H1 (cell line): ENCODE data around the gene SH3PXD2B. TPM values are rescaled to one million over a fixed set of nuclear protein-coding genes. Genes with fewer than 3 reads are reported as not detected.

Experiments used
- CTCF ChIA-PET: fragments of 300-600 bp; sonication (Branson Sonifier 250); formaldehyde crosslinking; loops from one replicate; lab custom pipeline; 2021; ENCODE audit not compliant: partially characterized antibody; lab: Charles Lee
- POLR2A ChIA-PET: fragments of 300-600 bp; sonication (Branson Sonifier 250); formaldehyde crosslinking; loops from one replicate; lab custom pipeline; 2021; ENCODE audit warnings: inconsistent platforms; ENCODE audit not compliant: partially characterized antibody; lab: Charles Lee
- DNase-seq, 2 experiments: peaks; one replicate each; pipeline versions ENCODE4 v3.0.0 to v3.0.0-alpha.2; 2010 to 2022; ENCODE audit warnings: low spot score in 2 of 2, low read depth in 1 of 2, mixed read lengths in 1 of 2
- FAIRE-seq: peaks from 2 replicates; lab custom pipeline; 2011; peaks lifted over from hg19 to GRCh38; lab: Jason Lieb, UNC
- H2AFZ ChIP-seq: 2 replicates; pipeline ENCODE4 v1.8.1; 2012; ENCODE audit warnings: low read length, inconsistent platforms
- H2AK5ac ChIP-seq: 2 replicates; pipeline ENCODE4 v1.6.1; 2013; ENCODE audit warnings: low read depth, low read length
- H2BK120ac ChIP-seq: replicated peaks from 2 replicates; pipeline ENCODE3; 2013; ENCODE audit warnings: low read depth, low read length, inconsistent platforms
- H2BK12ac ChIP-seq: 2 replicates; pipeline ENCODE4 v1.6.1; 2013; ENCODE audit warnings: low read depth, low read length
- H2BK15ac ChIP-seq: 2 replicates; pipeline ENCODE4 v1.6.1; 2013; ENCODE audit warnings: low read length
- H2BK20ac ChIP-seq: 2 replicates; pipeline ENCODE4 v1.6.1; 2013; ENCODE audit warnings: low read length
- H2BK5ac ChIP-seq: 2 replicates; pipeline ENCODE4 v1.6.1; 2013; ENCODE audit warnings: low read depth, low read length
- H3K14ac ChIP-seq: 2 replicates; pipeline ENCODE4 v1.6.1; 2013; ENCODE audit warnings: inconsistent platforms; ENCODE audit not compliant: insufficient read length
- H3K18ac ChIP-seq: 2 replicates; pipeline ENCODE4 v1.6.1; 2013; ENCODE audit warnings: low read length; ENCODE audit errors: extremely low read depth
- H3K23ac ChIP-seq: 2 replicates; pipeline ENCODE4 v1.6.1; 2013; ENCODE audit warnings: inconsistent platforms; ENCODE audit not compliant: insufficient read length
- H3K23me2 ChIP-seq: 2 replicates; pipeline ENCODE4 v1.6.1; 2013; ENCODE audit warnings: low read depth, low read length
- H3K27ac ChIP-seq: 2 replicates; pipeline ENCODE4 v1.6.1; 2011; ENCODE audit warnings: low read depth, low read length, inconsistent platforms
- H3K27me3 ChIP-seq, 4 experiments: replicated peaks in 1 of 4; 1 replicate in 1 of 4; 2 replicates in 3 of 4; pipeline versions ENCODE4 v1.6.1 to v1.8.1; 2011 to 2013; ENCODE audit warnings: low read length in 3 of 4, mild to moderate bottlenecking in 3 of 4, inconsistent platforms in 2 of 4, mixed read lengths in 2 of 4, moderate library complexity in 1 of 4; ENCODE audit not compliant: control insufficient read depth in 3 of 4, insufficient read depth in 3 of 4; ENCODE audit errors: extremely low read depth in 1 of 4
- H3K36me3 ChIP-seq, 4 experiments: 2 replicates each; pipeline versions ENCODE4 v1.6.1 to v1.8.1; 2011 to 2013; ENCODE audit warnings: mild to moderate bottlenecking in 4 of 4, low read length in 3 of 4, moderate library complexity in 2 of 4, control low read depth in 1 of 4, inconsistent platforms in 1 of 4; ENCODE audit not compliant: insufficient read depth in 4 of 4, control insufficient read depth in 2 of 4
- H3K4ac ChIP-seq: replicated peaks from 2 replicates; pipeline ENCODE3; 2013; ENCODE audit warnings: low read length, low read depth, mixed read lengths, inconsistent platforms; ENCODE audit not compliant: insufficient read length
- H3K4me1 ChIP-seq, 4 experiments: replicated peaks in 1 of 4; 1 replicate in 1 of 4; 2 replicates in 3 of 4; pipeline versions ENCODE4 v1.6.1 to v1.8.1; 2011 to 2013; ENCODE audit warnings: low read length in 3 of 4, inconsistent platforms in 2 of 4, mixed read lengths in 1 of 4; ENCODE audit not compliant: insufficient read depth in 4 of 4, control insufficient read depth in 3 of 4
- H3K4me2 ChIP-seq, 2 experiments: 2 replicates each; pipeline versions ENCODE4 v1.6.1 to v1.8.1; 2011 to 2013; ENCODE audit warnings: low read depth in 2 of 2, low read length in 2 of 2, control low read depth in 1 of 2, inconsistent platforms in 1 of 2, mild to moderate bottlenecking in 1 of 2; ENCODE audit not compliant: insufficient read depth in 1 of 2
- H3K4me3 ChIP-seq, 4 experiments: fragments of 200-600, 300-600 bp in 1 of 4; sonication (generic), shearing (Covaris generic), sonication (Bioruptor Twin) in 1 of 4; 2 replicates each; pipeline versions ENCODE4 v1.5.1 to v1.8.1; 2011 to 2016; ENCODE audit warnings: low read length in 4 of 4, low read depth in 3 of 4, control low read depth in 2 of 4, inconsistent platforms in 2 of 4, mild to moderate bottlenecking in 2 of 4, mixed read lengths in 1 of 4, moderate library complexity in 1 of 4; ENCODE audit not compliant: insufficient read depth in 2 of 4; ENCODE audit errors: extremely low read depth in 1 of 4
- H3K56ac ChIP-seq: replicated peaks from 2 replicates; pipeline ENCODE3; 2013; ENCODE audit warnings: low read depth, mild to moderate bottlenecking, mixed read lengths, low read length, inconsistent platforms; ENCODE audit not compliant: insufficient read length
- H3K79me1 ChIP-seq: 2 replicates; pipeline ENCODE4 v1.6.1; 2013; ENCODE audit warnings: low read depth, low read length, control low read depth
- H3K79me2 ChIP-seq, 2 experiments: 2 replicates each; pipeline versions ENCODE4 v1.6.1 to v1.8.1; 2012 to 2013; ENCODE audit warnings: low read length in 2 of 2, mild to moderate bottlenecking in 2 of 2, inconsistent platforms in 1 of 2; ENCODE audit not compliant: insufficient read depth in 2 of 2, control insufficient read depth in 1 of 2
- H3K9ac ChIP-seq, 4 experiments: replicated peaks in 1 of 4; 1 replicate in 1 of 4; 2 replicates in 3 of 4; pipeline versions ENCODE4 v1.6.1 to v1.8.1; 2011 to 2013; ENCODE audit warnings: low read depth in 3 of 4, low read length in 3 of 4, control low read depth in 2 of 4, mild to moderate bottlenecking in 2 of 4, moderate library complexity in 2 of 4, inconsistent platforms in 1 of 4; ENCODE audit errors: extremely low read depth in 1 of 4
- H3K9me3 ChIP-seq, 2 experiments: 2 replicates each; pipeline versions ENCODE4 v1.6.1 to v1.8.1; 2012 to 2013; ENCODE audit warnings: mild to moderate bottlenecking in 2 of 2, moderate library complexity in 2 of 2, control low read depth in 1 of 2, inconsistent platforms in 1 of 2, low read depth in 1 of 2, low read length in 1 of 2, mixed read lengths in 1 of 2; ENCODE audit not compliant: insufficient read depth in 2 of 2
- H4K20me1 ChIP-seq, 2 experiments: replicated peaks in 1 of 2; 2 replicates each; pipeline versions ENCODE3 to v1.8.1; 2011 to 2013; ENCODE audit warnings: inconsistent platforms in 2 of 2, low read length in 2 of 2, mild to moderate bottlenecking in 1 of 2; ENCODE audit not compliant: insufficient read depth in 2 of 2, control insufficient read depth in 1 of 2
- H4K5ac ChIP-seq: 2 replicates; pipeline ENCODE4 v1.6.1; 2013; ENCODE audit warnings: low read length, low read depth, mixed read lengths, inconsistent platforms; ENCODE audit not compliant: insufficient read length
- H4K8ac ChIP-seq: 2 replicates; pipeline ENCODE4 v1.8.0; 2013; ENCODE audit warnings: mild to moderate bottlenecking, moderate library complexity, low read length, inconsistent platforms; ENCODE audit not compliant: insufficient read depth; ENCODE audit errors: extremely low read depth
- H4K91ac ChIP-seq: replicated peaks from 2 replicates; pipeline ENCODE3; 2013; ENCODE audit warnings: low read length, mixed read lengths, inconsistent platforms; ENCODE audit not compliant: insufficient read length
- EGR1 ChIP-seq: IDR thresholded peaks from 2 replicates; pipeline ENCODE4 v1.6.1; 2011; ENCODE audit warnings: low read depth, low read length, borderline replicate concordance
- EZH2 ChIP-seq: fragments of 200-600 bp; sonication (generic); IDR thresholded peaks from 2 replicates; pipeline ENCODE4 v1.7.1; 2012; ENCODE audit warnings: low read depth, mild to moderate bottlenecking, moderate library complexity, low read length, inconsistent platforms; ENCODE audit not compliant: severe bottlenecking
- KDM5A ChIP-seq: fragments of 200-600 bp; IDR thresholded peaks from 2 replicates; pipeline ENCODE4 v1.7.1; 2012; ENCODE audit warnings: mild to moderate bottlenecking, low read length, inconsistent platforms, mixed read lengths
- NANOG ChIP-seq: IDR thresholded peaks from 2 replicates; pipeline ENCODE4 v1.6.1; 2011; ENCODE audit warnings: low read length, low read depth, mild to moderate bottlenecking, inconsistent platforms; ENCODE audit not compliant: insufficient read depth, poor library complexity, severe bottlenecking
- RBBP5 ChIP-seq: IDR thresholded peaks from 2 replicates; pipeline ENCODE4 v1.7.1; 2012; ENCODE audit warnings: low read depth, mild to moderate bottlenecking, inconsistent platforms, low read length, moderate library complexity, borderline replicate concordance
- TAF7 ChIP-seq: optimal IDR thresholded peaks from 2 replicates; pipeline ENCODE3; 2011; ENCODE audit warnings: low read depth, mild to moderate bottlenecking, inconsistent platforms, low read length, moderate library complexity, borderline replicate concordance
- TCF12 ChIP-seq: IDR thresholded peaks from 2 replicates; pipeline ENCODE4 v1.6.1; 2011; ENCODE audit warnings: low read depth, mild to moderate bottlenecking, low read length
- WGBS, 2 experiments: shearing (Covaris generic) in 1 of 2; methylation state at CpG; one replicate each; pipeline versions ENCODE4 v1.1.6 to v1.1.7; 2013 to 2015; ENCODE audit warnings: low lambda C conversion rate in 2 of 2, mixed read lengths in 2 of 2, inconsistent platforms in 1 of 2, low coverage in 1 of 2, missing lambda C conversion rate in 1 of 2; ENCODE audit not compliant: insufficient replicate concordance in 2 of 2, insufficient coverage in 1 of 2, insufficient read length in 1 of 2; ENCODE audit errors: extremely low coverage in 1 of 2, missing lambda C conversion rate in 1 of 2; 5-methylcytosine and 5-hydroxymethylcytosine counted together
- polyA plus RNA-seq, 7 experiments: library from polyadenylated mRNA; depleted of rRNA in 3 of 7; stranded (reverse) in 5 of 7; unstranded in 2 of 7; fragments of >200 nt in 5 of 7; fragments of 200-250 nt in 2 of 7; gene quantifications; 1 replicate in 5 of 7; 2 replicates in 1 of 7; 4 replicates in 1 of 7; pipeline versions ENCODE4 v1.2.1 to v1.2.3, GENCODE V29; 2011 to 2013; ENCODE audit warnings: missing spikeins in 2 of 7, mixed read lengths in 2 of 7
- total RNA-seq: library from RNA; stranded (reverse); fragmentation: NEBNext Ultra II Directional; extraction: Animal tissue kit (Norgen Biotek cat#: 25700); gene quantifications from 2 replicates; pipeline ENCODE4 v1.2.1, GENCODE V29; 2021
- TF ChIP-seq, protein P1 (sequence below): IDR thresholded peaks from 2 replicates; pipeline ENCODE4 v1.6.1; 2011; ENCODE audit warnings: low read depth, mild to moderate bottlenecking, low read length; ENCODE audit not compliant: insufficient read depth
- TF ChIP-seq, protein P2 (sequence below): IDR thresholded peaks from 2 replicates; pipeline ENCODE4 v1.6.1; 2011; ENCODE audit warnings: low read length, improper control_type of control experiment
- TF ChIP-seq, protein P3 (sequence below): IDR thresholded peaks from 2 replicates; pipeline ENCODE4 v1.6.1; 2012; ENCODE audit warnings: inconsistent platforms

The SH3PXD2B gene
- total and polyA plus RNA-seq, 2 of the 8 experiments (the other 6 are each of a cell fraction or from before 2014, with no cell fraction given) = 32.9 to 72.9 TPM

DNA sequence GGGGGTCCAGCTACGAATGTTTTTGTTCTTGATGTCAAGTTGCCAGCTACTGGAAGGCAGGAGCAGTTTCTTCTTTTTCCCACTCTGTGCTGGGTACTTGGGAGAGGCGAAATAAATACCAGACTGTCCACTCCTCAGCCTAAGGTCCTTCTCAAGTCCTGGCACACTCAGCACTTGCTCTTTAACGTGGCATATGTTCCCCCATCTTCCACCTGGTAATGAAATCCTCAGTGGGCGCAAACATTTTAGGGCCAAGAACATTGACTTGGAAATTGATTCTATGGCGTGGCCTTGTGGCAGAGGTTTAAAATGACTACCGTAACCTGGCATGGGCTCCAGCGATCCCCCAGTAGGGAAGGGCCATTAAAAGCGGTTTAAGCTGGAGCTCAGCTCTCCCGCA lies 119.7 kb downstream of the SH3PXD2B start:
- Histone ChIP-seq H2BK5ac (no peak overlapping the region), H3K27ac (no peak overlapping the region), H3K9me3 (no peaks in the 10 kb centered on the region), H3K23me2 (no peaks in the 10 kb centered on the region; the same call in 1 of the 2 replicates), H2AK5ac (no peak overlapping the region), H3K27me3 (no peaks in the 10 kb centered on the region), H2AFZ (no peak overlapping the region), H3K4ac (no peak overlapping the region), H2BK15ac (no peak overlapping the region), H3K18ac (no peak overlapping the region), H3K4me3 (no peak overlapping the region), H4K8ac (no peak overlapping the region; the same call in 1 of the 2 replicates), H3K79me1 (no peaks in the 10 kb centered on the region), H3K14ac (no peak overlapping the region), H3K4me1 (no peaks in the 10 kb centered on the region), H3K36me3 (peaks cover 0 to 6% (median 2%) of the 10 kb centered on the region in 4 experiments; a peak in 4 of 8 replicates), H3K9ac (no peak overlapping the region), H3K4me2 (no peak overlapping the region), H2BK12ac (no peak overlapping the region), H3K23ac (no peak overlapping the region), H4K20me1 (peaks cover 0 to 4% of the 10 kb centered on the region in 2 experiments), H4K5ac (no peak overlapping the region), H3K79me2 (no peaks in the 10 kb centered on the region), H2BK20ac (no peak overlapping the region), H4K91ac (no peak overlapping the region), H3K56ac (no peak overlapping the region), H2BK120ac (no peak overlapping the region)
- FAIRE-seq (no peak), DNase-seq (no peak)
- POLR2A ChIA-PET = interaction anchor here (1.4 kb wide), 1 partner anchor 17 kb away, joined by 3 read pairs; no protein-coding TSS in a partner anchor
- WGBS, 2 experiments = 87% methylated on average over 9 of the region's 9 CpGs; no CpG with 5 or more reads in 1 of the 2 experiments
- no peak for TF ChIP-seq TAF7
- TF ChIP-seq NANOG = no peak
- TF ChIP-seq, protein P1, sequence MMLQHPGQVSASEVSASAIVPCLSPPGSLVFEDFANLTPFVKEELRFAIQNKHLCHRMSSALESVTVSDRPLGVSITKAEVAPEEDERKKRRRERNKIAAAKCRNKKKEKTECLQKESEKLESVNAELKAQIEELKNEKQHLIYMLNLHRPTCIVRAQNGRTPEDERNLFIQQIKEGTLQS = no peak
- TF ChIP-seq RBBP5 = no peak
- TF ChIP-seq, protein P2, sequence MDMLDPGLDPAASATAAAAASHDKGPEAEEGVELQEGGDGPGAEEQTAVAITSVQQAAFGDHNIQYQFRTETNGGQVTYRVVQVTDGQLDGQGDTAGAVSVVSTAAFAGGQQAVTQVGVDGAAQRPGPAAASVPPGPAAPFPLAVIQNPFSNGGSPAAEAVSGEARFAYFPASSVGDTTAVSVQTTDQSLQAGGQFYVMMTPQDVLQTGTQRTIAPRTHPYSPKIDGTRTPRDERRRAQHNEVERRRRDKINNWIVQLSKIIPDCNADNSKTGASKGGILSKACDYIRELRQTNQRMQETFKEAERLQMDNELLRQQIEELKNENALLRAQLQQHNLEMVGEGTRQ = no peak
- no peak for TF ChIP-seq EGR1
- TF ChIP-seq TCF12 = no peak
- TF ChIP-seq EZH2 = no peak
- TF ChIP-seq, protein P3, sequence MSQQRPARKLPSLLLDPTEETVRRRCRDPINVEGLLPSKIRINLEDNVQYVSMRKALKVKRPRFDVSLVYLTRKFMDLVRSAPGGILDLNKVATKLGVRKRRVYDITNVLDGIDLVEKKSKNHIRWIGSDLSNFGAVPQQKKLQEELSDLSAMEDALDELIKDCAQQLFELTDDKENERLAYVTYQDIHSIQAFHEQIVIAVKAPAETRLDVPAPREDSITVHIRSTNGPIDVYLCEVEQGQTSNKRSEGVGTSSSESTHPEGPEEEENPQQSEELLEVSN = no peak
- no peak for TF ChIP-seq KDM5A
- CTCF ChIA-PET = interaction anchor here (1.0 to 3.0 kb wide), 18 partner anchors 9 to 264 kb away, joined by 3 to 19 read pairs (median 4); no protein-coding TSS in a partner anchor
